ENCODE data around the gene LTA4H.
A peak's percentile ranks its signal among the peaks of the same experiment; 100 is the strongest.

LTA4H gene

DNA sequence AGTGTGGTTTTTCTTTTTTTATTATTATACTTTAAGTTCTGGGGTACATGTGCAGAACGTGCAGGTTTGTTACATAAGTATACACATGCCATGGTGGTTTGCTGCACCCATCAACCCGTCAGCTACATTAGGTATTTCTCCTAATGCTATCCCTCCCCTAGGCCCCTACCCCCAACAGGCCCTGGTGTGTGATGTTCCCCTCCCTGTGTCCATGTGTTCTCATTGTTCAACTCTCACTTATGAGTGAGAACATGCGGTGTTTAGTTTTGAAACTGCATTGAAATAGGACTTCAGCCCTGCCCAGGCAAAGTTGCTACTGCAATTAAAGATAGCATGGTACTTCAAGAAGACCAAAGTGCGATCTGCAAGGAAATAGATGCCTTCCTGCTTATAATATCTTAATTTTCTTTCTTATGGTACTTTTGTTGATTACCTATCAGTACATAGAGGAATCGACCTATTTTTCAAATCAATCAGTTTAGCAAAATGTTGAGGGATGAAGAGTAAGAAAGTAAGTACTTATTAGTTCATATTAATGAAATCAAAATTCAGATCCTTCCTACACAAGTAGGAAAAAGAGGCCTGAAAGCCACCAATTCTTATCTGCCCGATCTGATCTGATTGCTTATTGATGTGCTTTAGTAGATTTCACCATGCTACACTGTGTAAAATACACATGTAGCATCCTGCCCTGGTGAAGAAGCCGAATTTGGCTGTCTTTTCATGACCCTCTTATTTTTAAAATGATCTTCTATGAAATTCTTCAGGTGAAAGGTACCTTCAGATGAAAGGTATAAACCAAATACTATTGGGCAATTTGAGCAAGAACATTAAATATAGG lies 1.6 kb downstream of the LTA4H start:
- DNase-seq: no peak

DNA sequence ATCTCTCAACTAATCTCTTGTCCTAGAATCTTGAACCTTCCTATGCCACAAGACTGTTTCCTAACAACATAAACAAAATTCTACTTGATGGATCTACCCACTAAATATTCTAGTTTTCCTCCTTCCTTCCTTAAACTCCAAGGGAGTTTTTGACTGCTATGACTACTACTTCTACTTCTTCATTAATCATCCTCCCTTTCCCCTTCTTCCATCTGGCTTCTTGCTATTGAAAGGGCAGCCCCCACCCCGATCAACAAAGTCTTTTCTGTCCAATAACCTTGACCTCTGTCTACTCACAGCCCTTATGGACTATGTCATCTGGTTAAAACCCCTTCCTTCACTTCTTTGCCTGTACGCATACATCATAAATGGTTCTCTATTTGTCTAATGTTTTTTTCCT lies 5.6 kb downstream of the LTA4H start:
- no peak for DNase-seq

DNA sequence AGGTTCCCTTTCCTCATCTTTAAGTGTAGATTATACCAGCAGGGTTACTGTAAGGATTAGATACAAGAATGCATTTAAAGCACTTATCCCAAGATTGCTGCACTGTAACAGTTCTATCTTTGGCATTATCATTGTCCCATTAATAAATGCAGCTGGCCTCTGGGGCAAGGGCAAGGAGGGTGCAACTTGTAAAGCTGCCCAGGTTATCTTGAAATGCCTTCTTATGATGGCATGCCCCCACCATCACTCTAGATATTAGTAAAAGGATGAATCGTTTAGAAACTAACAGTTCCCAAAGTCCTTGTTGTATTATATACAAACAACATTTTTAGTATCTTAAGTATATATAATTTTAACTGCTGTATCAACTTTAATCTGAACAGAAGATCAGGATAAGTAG lies 6.8 kb downstream of the LTA4H start:
- no peak for DNase-seq

DNA sequence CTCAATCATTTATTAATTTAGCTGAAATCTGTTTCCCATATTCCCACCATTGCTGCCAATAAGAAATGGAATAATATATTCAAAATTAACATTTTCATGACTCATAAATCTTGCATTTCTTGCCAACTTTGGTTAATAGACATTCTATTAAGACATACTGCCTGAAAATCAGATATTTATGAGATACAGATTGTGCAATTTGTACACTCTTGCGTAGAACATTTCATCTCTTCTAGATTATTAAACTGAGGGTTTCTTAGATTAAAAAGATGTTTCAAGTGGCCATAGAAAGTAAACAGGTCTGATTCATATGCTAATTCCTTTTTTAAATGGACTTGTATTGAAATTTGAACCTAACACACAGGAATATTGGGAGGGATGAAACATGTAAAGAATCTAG lies 9.1 kb downstream of the LTA4H start:
- DNase-seq: no peak

DNA sequence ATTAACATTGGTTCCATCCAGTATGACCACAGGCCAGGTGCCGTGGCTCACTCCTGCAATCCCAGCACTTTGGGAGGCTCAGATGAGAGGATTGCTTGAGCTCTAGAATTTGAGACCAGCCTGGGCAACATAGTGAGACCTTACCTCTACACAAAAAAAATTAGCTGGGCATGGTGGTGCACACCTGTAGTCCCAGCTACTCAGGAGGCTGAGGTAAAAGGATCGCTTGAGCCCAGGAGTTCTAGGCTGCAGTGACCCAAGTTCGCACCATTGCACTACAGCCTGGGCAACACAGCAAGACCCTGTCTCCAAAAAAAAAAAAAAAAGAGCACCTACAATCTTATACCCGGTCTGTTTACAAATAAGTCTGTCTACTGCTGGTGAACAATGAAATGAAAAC lies 9.9 kb downstream of the LTA4H start:
- DNase-seq: no peak

DNA sequence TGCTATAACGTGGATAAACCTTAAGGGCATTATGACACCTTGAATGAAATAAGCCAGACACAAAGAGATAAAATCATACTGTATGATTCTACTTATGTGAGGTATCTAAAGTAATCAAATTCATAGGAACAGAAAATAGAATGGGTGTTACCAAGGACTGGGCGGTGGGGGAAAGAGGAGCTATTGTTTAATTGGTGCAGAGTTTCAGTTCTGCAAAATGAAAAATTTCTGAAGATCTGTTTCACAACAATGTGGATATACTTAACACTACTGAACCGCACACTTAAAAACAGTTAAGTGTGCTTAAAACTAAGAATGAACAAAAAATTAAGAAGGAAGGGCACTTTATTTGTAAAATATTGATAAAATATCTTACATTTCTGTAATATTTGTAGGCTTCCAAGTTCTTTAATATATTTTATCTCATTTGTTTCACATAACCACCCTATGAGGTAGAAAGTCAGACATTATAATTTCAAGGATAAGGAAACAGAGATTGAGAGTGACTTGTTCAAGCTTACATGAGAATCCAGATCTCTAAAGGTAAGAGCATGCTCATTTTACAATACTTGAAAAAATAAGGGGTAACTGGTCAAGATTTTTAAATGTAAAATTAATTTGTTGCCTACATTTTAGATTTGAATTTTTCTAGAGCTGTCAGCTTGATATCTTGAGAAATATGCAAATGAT lies 14.9 kb downstream of the LTA4H start:
- no peak for DNase-seq

DNA sequence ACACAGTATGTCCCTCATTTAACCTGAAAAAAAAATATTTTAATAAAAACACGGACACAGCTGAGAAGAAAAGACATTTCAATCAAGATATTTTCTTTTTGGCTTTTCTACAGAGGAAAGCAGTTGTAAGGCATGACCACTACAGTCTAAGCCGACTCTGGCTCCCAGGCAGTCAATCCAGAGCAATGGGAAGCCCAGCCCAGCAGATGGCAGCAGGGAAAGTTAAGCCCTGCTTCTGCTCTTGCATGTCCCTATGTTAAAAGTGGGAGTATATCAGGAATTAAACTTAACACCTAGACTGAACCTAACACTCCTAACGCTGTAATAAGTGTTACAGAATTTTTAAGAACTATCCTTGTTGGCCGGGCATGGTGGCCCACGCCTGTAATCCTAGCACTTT lies 19.7 kb downstream of the LTA4H start:
- no peak for DNase-seq

DNA sequence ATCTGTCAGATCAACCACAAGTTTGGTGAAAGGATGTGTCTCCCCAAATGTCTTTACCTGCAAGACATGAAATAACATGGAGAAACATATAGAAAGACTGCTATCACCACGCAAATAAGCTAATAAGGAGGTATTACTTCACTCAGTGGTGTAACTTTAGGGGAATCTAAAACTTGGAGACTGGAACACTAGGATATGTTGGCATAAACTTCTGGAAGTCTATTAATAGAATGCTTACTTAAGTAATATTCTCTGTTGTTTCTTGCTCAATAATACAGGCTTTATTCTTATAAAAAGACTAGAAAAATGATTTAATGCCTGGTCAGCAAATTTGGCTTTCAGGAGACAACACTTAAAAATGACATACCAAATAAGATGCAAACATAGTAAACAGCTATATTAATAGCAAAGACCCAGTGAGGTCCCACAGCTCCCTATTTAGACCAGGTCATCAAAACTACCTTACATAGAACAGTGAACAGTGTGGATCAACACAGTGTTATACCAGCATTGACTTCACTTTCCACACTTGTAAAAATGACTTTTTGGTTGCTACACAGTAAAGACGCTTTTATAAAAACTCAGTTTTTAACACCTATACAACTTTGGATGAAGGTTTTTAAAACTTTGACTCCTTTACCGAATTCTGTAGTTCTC lies 20.3 kb downstream of the LTA4H start:
- DNase-seq: no peak

DNA sequence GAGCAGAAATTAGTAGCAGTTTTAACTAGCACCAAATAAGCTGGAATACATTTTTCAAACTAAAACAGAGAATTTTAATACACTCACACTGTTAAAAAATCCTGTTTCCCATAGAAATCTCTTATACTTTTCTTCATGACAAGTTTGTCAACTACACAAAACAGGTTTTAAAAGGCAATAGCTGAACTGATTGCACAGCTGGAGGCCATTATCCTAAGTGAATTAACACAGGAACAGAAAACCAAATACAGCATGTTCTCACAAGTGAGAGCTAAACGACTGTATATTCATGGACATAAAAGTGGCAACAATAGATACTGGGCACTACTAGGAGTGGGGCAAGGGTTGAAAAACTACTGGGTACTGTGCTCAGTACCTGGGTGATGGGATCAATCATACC lies 27.7 kb downstream of the LTA4H start:
- DNase-seq: no peak

DNA sequence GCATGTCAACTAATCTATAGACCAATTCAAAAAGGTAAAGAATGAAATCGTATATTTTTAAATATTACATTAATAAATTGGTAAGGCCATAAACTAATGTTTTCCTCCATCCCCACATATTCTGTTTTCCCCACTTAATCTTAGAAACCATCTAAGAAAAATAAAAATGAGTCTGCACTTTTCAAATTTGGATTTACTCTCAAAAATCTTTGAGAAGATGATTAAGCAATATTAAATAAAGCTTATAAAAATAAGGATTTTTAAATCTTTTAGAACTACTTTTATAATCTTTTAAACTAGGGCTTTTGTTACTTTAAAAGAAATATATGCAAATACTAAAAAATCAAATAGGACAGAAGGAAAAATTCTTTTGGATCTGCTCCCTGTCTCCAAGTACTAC lies 28.7 kb downstream of the LTA4H start:
- DNase-seq: no peak

DNA sequence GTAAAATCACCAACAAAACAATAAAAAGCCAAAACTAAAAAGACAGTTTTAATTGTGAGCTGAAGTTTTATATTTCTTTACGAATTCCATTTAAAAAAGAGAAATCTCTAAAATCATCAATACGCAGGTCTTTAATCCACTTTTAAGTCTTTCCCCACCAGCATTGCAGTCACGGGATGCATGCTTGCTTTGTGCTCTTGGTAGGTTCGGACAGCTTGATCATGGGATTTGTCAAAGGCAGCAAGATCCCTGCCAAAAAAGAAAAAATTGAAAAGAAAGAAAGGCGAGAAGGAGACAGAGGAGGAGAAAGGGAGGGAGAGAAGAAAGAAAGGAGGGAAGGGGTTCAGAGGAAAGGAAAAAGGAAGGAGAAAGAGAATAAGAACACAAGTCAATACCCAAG lies 34.5 kb downstream of the LTA4H start:
- DNase-seq: no peak

DNA sequence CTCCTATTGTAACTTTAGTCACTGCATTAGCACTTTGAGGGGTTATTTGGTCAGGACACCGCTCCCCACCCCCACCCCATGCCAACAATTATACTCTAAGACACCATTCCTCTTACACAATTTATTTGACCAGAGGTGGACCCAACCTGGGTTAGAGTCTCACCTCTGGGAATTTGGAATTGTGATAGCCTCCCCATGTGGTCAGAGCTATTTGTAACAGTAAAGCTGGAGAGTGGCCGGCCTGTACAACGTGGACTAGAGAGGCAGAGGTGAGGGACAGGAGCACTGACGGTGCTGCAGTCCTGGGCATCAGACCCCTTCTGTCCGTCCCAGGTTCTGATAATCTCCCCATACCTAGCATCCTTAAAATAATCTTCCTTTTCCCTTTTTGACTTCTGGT lies 35.9 kb downstream of the LTA4H start:
- DNase-seq: no peak

DNA sequence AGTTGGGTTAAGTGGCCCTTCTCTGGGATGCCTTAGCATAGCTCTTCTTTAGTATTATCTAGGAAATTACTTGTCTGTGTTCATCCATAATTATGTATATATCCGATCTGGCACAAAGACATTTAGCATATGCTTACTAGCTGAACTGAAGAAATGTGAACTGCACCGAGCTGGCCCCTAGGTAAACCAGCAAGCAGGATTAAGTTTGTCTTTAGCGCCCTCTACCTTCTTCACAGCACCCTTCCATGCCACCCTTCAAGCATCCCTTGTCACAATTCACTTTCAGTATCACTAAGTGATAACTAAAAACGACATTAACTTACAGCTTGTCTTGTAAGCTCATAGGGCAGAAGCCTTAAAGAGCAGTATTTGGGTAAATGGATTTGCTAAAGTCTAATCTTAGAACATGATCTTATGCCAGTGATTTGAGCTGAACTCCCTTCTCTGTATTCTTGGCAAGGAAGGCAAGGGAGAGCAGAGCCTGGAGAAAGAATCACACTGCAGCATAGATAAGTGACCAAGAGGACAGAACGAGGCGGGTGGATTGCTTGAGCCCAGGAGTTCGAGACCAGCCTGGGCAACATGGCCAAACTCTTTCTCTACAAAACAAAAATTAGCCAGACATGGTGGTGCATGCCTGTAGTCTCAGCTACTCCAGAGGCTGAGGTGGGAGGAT lies 36.6 kb downstream of the LTA4H start:
- peak; percentile 76 for DNase-seq

DNA sequence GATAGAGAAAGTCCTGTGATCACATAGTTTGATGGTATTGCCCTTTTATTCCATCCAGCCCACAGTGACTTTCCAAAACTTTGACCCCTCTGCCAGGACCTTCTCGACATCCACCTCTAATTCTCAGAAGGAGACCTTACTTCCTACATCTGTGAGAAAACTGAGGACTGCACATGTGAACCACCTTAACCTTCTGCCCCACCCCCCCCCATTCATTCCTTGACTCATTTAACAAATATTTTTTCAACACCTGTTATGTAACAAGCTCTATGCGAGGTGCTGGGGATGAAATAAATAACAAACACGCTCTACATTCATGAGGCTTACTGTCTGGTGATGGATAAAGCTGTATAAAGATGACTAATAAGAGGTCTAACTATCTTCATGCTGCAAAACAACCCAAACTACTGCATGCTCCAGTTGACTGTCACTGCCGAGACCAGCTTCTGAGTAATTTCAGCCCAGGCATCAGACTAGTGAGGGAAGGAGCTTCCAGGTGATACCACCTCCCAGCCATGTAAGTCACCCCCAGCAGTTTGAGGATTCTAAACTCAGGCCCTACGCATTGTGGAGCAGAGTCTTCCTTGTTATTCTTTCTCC lies 37.4 kb downstream of the LTA4H start:
- no peak for DNase-seq

DNA sequence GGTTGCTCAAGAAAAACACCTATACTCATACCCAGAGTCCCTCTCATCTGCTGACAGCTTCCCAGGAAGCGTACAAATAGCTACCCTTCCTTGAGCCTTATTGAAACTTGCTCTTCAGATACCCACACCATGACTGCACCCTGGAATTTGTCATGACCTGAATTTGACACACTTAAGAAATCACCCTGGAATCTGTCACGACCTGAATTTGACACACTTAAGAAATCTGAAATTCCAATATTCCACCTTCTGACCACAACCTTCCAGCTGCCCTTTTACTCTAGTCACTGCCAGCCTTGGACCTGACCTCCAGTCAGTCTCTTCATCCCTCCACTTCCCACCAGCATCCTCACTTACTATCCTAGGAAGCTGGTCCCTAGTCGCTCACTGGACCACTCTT lies 38.1 kb downstream of the LTA4H start:
- no peak for DNase-seq

DNA sequence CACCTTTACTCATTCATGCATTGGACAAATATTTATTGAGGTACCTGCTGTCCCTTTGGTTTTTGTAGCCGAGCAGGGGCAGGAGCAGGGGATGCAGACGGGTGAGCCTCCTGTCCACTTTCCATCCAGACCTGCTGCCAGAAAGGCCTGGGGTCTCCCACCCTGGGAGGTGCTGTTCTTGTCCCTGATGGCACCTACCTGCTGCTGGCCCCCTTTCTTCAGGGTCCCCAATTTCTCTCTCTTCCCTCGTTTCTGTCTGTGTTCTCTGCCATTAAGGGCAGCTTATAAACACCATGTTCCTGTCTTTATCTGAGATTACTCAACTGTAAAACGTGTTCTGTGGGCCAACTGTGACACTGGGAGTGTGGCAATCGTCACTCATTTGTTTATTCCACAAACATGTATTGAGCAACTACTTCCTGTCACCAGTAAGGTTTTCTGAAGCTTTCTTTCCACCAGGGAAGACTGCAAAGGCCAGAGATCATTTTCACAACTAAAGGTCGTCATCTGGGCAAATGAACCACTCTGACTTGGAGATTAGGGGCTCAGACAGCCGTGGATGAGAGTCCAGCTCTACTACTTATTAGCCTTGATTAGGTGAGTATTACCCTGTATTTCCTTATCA lies 39.2 kb downstream of the LTA4H start, which contains the start of gene HAL:
HAL (minus strand) TSS at position 311 of the 625 bp plus-strand sequence. CDS start 434 bp downstream, outside the sequence.
- DNase-seq: no peak

DNA sequence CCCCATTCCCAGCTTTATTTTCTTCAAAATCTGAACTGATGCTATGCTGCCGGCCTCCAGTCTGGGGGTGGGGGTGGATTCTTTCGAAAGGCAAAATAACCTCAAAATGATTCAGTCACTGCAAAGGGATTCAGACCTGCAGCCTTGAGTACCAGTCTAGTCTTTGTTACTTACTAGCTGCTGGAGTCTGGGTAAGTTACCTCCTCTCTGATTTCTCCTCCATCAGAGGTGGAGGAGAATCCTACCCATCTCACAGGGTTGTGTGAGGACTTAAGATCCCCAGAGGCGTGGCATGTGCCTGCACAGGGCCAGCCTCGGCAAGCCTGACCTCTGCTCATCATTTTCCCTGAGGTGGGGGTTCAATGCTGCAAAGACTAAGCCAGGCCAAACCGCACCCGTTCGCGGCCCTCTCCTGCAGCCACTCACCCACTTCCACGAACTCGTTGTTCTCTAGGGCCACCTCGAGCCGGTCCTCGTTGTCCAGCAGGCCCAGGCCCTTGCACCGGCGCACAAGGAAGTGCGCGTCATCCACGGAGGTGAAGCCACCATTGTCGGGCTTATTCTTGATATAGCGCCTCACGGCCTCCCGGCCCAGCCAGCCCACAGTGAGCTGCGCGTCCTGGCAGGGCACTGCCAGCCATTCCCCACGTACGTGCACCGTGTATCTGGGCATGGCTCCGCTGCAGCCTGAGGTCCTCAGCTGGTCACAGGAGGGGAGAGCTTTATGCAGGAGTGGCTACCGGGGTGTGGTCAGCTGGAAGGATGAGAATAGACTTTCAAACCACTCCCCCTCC lies 40.0 kb downstream of the LTA4H start:
- no peak for DNase-seq

DNA sequence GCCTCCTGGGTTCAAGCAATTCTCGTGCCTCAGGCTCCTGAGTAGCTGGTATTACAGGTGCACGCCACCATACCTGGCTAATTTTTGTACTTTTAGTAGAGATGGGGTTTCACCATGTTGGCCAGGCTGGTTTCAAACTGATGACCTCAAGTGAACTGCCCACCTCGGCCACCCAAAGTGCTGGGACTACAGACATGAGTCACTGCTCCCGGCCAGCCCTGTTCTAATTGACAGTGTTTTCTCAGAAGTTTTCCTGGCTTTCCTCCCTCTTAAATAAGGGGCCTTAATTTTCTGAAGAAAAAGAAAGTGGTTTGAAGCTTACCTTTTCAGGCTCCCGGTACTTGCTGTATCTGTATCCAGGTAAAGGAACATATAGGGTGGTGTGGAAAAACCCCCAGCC lies 40.9 kb downstream of the LTA4H start:
- no peak for DNase-seq

DNA sequence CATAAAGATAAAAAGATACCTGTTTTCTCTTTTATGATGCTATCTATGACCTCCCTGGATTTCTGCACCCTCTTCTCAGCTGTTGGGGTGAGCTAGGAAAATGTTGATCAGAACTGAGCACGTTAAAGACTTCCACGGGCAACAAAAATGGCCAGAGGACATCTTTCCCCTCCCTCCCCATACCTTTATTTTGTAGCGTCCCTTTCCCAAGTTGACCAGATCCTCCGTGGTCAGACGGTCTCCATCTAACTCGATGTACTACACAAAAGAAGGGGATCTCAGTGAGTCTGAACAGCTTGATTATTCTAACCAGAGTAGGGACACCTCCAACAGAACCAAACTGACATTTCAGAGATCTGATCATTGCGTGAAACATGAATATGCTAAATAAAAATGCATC lies 41.5 kb downstream of the LTA4H start:
- no peak for DNase-seq

DNA sequence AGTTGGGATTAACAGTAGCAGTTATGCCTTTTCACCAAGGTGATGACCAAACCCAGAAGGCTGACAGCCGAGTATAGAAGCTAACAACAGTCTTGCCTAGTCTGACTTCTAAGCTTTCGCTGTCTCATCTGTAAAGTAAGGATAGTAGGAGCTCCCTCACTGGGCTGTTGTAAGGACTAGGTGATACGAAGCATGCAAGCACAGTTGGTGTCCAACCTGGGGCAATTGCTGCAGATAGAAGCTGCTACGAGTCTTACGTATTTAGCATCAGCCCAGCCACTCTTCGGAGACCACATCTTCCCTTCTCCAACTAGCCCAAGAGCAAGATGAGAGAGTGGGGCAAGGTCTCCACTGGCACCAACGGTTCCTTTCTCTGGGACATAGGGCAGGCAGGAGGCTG lies 45.3 kb downstream of the LTA4H start:
- DNase-seq: no peak

DNA sequence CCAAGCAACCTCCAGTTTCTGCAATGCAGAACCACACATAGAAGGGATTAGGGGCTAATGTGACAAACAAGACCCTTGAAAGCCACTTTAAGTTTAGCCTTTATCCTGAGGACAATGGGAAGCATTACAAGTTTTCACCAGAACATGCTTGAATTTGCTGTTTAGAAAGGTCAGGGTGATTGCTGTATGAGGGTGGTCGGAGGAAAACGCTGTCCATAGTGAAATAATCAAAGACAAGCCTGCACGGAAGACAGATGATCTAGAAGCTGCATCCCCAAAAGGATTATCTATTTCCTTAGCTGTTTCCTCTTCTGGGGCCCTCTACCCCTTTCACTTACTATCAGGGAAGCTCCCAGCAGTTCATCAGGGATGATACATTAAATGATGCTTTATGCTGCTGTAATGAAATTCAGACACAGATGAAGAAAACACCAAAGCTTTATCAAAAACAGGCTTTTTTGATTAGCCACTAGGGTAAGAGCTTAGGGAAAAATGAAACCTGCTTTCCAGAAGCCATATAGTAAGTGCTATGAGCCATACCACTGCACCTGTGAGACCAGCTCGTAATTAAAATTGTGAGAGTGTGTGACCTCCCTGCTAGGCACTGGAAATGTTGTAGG lies 45.8 kb downstream of the LTA4H start:
- DNase-seq: no peak

Data from CD4-positive, alpha-beta T cell treated with Interleukin-17A for 1 hour (primary cell).